Duodenal mucosa (tissue), 2 donors: ENCODE data around the gene MB21D2.

Source experiments
- H3K27ac ChIP-seq: one replicate; pipeline ENCODE4 v1.7.0; 2013; ENCODE audit warnings: low read depth, low read length
- H3K27me3 ChIP-seq, 2 donors: one replicate each; pipeline ENCODE4 v1.7.0; 2013; ENCODE audit warnings: low read length in 2 of 2, control low read depth in 1 of 2; ENCODE audit not compliant: insufficient read depth in 2 of 2, control insufficient read depth in 1 of 2
- H3K36me3 ChIP-seq, 2 donors: one replicate each; pipeline ENCODE4 v1.7.0; 2013; ENCODE audit warnings: low read length in 2 of 2, control low read depth in 1 of 2; ENCODE audit not compliant: insufficient read depth in 2 of 2, control insufficient read depth in 1 of 2
- H3K4me1 ChIP-seq, 2 donors: one replicate each; pipeline ENCODE4 v1.7.0; 2013; ENCODE audit warnings: low read length in 2 of 2, control low read depth in 1 of 2; ENCODE audit not compliant: insufficient read depth in 2 of 2, control insufficient read depth in 1 of 2
- H3K4me3 ChIP-seq, 2 donors: one replicate each; pipeline ENCODE4 v1.7.0; 2013; ENCODE audit warnings: low read length in 2 of 2, low read depth in 1 of 2
- H3K9ac ChIP-seq, 2 donors: one replicate each; pipeline ENCODE4 v1.7.0; 2013; ENCODE audit warnings: low read length in 2 of 2, low read depth in 1 of 2
- H3K9me3 ChIP-seq, 2 donors: one replicate each; pipeline ENCODE4 v1.7.0; 2013; ENCODE audit warnings: low read length in 2 of 2, control low read depth in 1 of 2; ENCODE audit not compliant: control insufficient read depth in 1 of 2

MB21D2 gene

GRCh38 chr3:192927016-192927415, 9.4 kb upstream of the MB21D2 start:
- peaks cover 14 to 30% of the 10 kb centered on the region in 2 donors for H3K4me1 ChIP-seq
- no peaks in the 10 kb centered on the region for H3K9me3 ChIP-seq
- no peak overlapping the region for H3K27ac ChIP-seq
- H3K36me3 ChIP-seq: no peaks in the 10 kb centered on the region
- no peaks in the 10 kb centered on the region for H3K27me3 ChIP-seq
- H3K4me3 ChIP-seq: no peak overlapping the region
- no peak overlapping the region for H3K9ac ChIP-seq

- Histone ChIP-seq H3K4me1 (peaks cover 9 to 27% of the 10 kb centered on the region in 2 donors), H3K27ac (no peak overlapping the region), H3K4me3 (no peak overlapping the region), H3K36me3 (no peaks in the 10 kb centered on the region), H3K27me3 (no peaks in the 10 kb centered on the region), H3K9ac (no peak overlapping the region), H3K9me3 (no peaks in the 10 kb centered on the region)
Measured at GRCh38 chr3:192923731-192924130, 6.1 kb upstream of the MB21D2 start.

GRCh38 chr3:192921793-192922192, 4.1 kb upstream of the MB21D2 start:
- Histone ChIP-seq H3K27me3 (no peaks in the 10 kb centered on the region), H3K9ac (no peak overlapping the region), H3K4me1 (peaks cover 17 to 21% of the 10 kb centered on the region in 2 donors), H3K27ac (no peak overlapping the region), H3K36me3 (no peaks in the 10 kb centered on the region), H3K9me3 (no peaks in the 10 kb centered on the region), H3K4me3 (no peak overlapping the region)

GRCh38 chr3:192920411-192920810, 2.8 kb upstream of the MB21D2 start:
- Histone ChIP-seq H3K9ac (no peak overlapping the region), H3K27ac (no peak overlapping the region), H3K27me3 (no peaks in the 10 kb centered on the region), H3K4me3 (no peak overlapping the region), H3K4me1 (peaks cover 19 to 25% of the 10 kb centered on the region in 2 donors), H3K36me3 (no peaks in the 10 kb centered on the region), H3K9me3 (no peaks in the 10 kb centered on the region)

- H3K27ac ChIP-seq: no peak overlapping the region
Measured at GRCh38 chr3:192919901-192920300, 2.2 kb upstream of the MB21D2 start.

GRCh38 chr3:192918275-192918588, 576 bp upstream of the MB21D2 start:
- H3K4me3 ChIP-seq: peak overlapping the region; percentile 84 to 95
- peaks cover 25 to 35% of the 10 kb centered on the region in 2 donors for H3K4me1 ChIP-seq
- H3K27ac ChIP-seq: peak overlapping the region; percentile 95
- H3K9me3 ChIP-seq: no peaks in the 10 kb centered on the region
- peak overlapping the region; percentile 71 to 82 for H3K9ac ChIP-seq
- no peaks in the 10 kb centered on the region for H3K36me3 ChIP-seq
- H3K27me3 ChIP-seq: no peaks in the 10 kb centered on the region

More at GRCh38 chr3:192919901-192920300, 2.2 kb upstream of the MB21D2 start:
- no peaks in the 10 kb centered on the region for H3K36me3 ChIP-seq
- no peak overlapping the region for H3K4me3 ChIP-seq
- H3K9ac ChIP-seq: no peak overlapping the region
- H3K9me3 ChIP-seq: no peaks in the 10 kb centered on the region
- H3K27me3 ChIP-seq: no peaks in the 10 kb centered on the region
- peaks cover 25 to 29% of the 10 kb centered on the region in 2 donors for H3K4me1 ChIP-seq

- Histone ChIP-seq H3K27ac (peak overlapping the region; percentile 65), H3K27me3 (no peaks in the 10 kb centered on the region), H3K36me3 (no peaks in the 10 kb centered on the region), H3K9me3 (no peaks in the 10 kb centered on the region), H3K4me1 (peaks cover 25 to 33% of the 10 kb centered on the region in 2 donors), H3K4me3 (peak overlapping the region; percentile 84 to 95), H3K9ac (peak overlapping the region; percentile 88 to 91)
Measured at GRCh38 chr3:192917028-192917403, 640 bp downstream of the MB21D2 start.

GRCh38 chr3:192916371-192917027, 1.2 kb downstream of the MB21D2 start:
- Histone ChIP-seq H3K4me1 (peaks cover 25 to 31% of the 10 kb centered on the region in 2 donors), H3K9me3 (no peaks in the 10 kb centered on the region), H3K27ac (peak overlapping the region; percentile 65), H3K9ac (peak overlapping the region; percentile 88 to 91), H3K4me3 (peak overlapping the region; percentile 84 to 95), H3K27me3 (no peaks in the 10 kb centered on the region), H3K36me3 (no peaks in the 10 kb centered on the region)

GRCh38 chr3:192915722-192916121, 1.9 kb downstream of the MB21D2 start:
- Histone ChIP-seq H3K9me3 (no peaks in the 10 kb centered on the region), H3K9ac (peak overlapping the region in 1 of 2 donors; percentile 23), H3K36me3 (no peaks in the 10 kb centered on the region), H3K4me3 (peak overlapping the region; percentile 84 to 95), H3K4me1 (peaks cover 25 to 35% of the 10 kb centered on the region in 2 donors), H3K27me3 (no peaks in the 10 kb centered on the region), H3K27ac (no peak overlapping the region)

GRCh38 chr3:192915304-192915703, 2.4 kb downstream of the MB21D2 start:
- Histone ChIP-seq H3K9ac (peak overlapping the region in 1 of 2 donors; percentile 23), H3K27me3 (no peaks in the 10 kb centered on the region), H3K27ac (no peak overlapping the region), H3K9me3 (no peaks in the 10 kb centered on the region), H3K36me3 (no peaks in the 10 kb centered on the region), H3K4me1 (peaks cover 25 to 35% of the 10 kb centered on the region in 2 donors), H3K4me3 (peak overlapping the region; percentile 84 to 95)
